CD14-positive monocyte (primary cell): ENCODE measurements around the gene LENG1. TPM values are rescaled to one million over a fixed set of nuclear protein-coding genes. Genes with fewer than 3 reads are reported as not detected.

Experiments
- DNase-seq, 3 donors: peaks; one replicate each; pipeline ENCODE4 v3.0.0-alpha.2; 2011 to 2022
- H2AFZ ChIP-seq: 2 replicates; pipeline ENCODE4 v1.6.0; 2012; ENCODE audit warnings: mild to moderate bottlenecking, low read depth, low read length, inconsistent platforms; ENCODE audit not compliant: insufficient read depth, poor library complexity, severe bottlenecking
- H3K27ac ChIP-seq, 2 donors: 1 replicate in 1 of 2; 2 replicates in 1 of 2; pipeline ENCODE4 v1.5.1; 2012 to 2013; ENCODE audit warnings: low read length in 2 of 2, control low read depth in 1 of 2, inconsistent platforms in 1 of 2, low read depth in 1 of 2, mild to moderate bottlenecking in 1 of 2
- H3K27me3 ChIP-seq, 2 donors: one replicate each; pipeline versions ENCODE4 v1.6.0 to v1.6.1; 2011 to 2013; ENCODE audit warnings: low read length in 2 of 2; ENCODE audit not compliant: control insufficient read depth in 2 of 2, insufficient read depth in 2 of 2
- H3K36me3 ChIP-seq, 2 donors: replicated peaks in 1 of 2; 1 replicate in 1 of 2; 2 replicates in 1 of 2; pipeline versions ENCODE4 v1.5.1 to v1.6.1; 2012 to 2013; ENCODE audit warnings: low read length in 2 of 2, control low read depth in 1 of 2, inconsistent platforms in 1 of 2, mild to moderate bottlenecking in 1 of 2; ENCODE audit not compliant: insufficient read depth in 2 of 2, control insufficient read depth in 1 of 2
- H3K4me1 ChIP-seq, 2 donors: 1 replicate in 1 of 2; 2 replicates in 1 of 2; pipeline versions ENCODE4 v1.5.1 to v1.6.1; 2012 to 2013; ENCODE audit warnings: low read length in 2 of 2, control low read depth in 1 of 2, inconsistent platforms in 1 of 2, mild to moderate bottlenecking in 1 of 2, moderate library complexity in 1 of 2; ENCODE audit not compliant: insufficient read depth in 2 of 2, control insufficient read depth in 1 of 2
- H3K4me2 ChIP-seq: replicated peaks from 2 replicates; pipeline ENCODE3; 2012; ENCODE audit warnings: low read length, moderate library complexity, mild to moderate bottlenecking; ENCODE audit not compliant: poor library complexity, severe bottlenecking; ENCODE audit errors: extremely low read depth
- H3K4me3 ChIP-seq, 3 experiments: fragments of 200-600 bp in 1 of 3; sonication (generic) in 1 of 3; replicated peaks in 1 of 3; 1 replicate in 2 of 3; 2 replicates in 1 of 3; pipeline ENCODE4 v1.5.1; 2011 to 2013; ENCODE audit warnings: low read length in 3 of 3, mild to moderate bottlenecking in 3 of 3, control low read depth in 2 of 3, low read depth in 2 of 3, inconsistent platforms in 1 of 3, moderate library complexity in 1 of 3
- H3K79me2 ChIP-seq: 2 replicates; pipeline ENCODE4 v1.6.0; 2012; ENCODE audit warnings: mild to moderate bottlenecking, control low read depth, inconsistent platforms, low read length, moderate library complexity; ENCODE audit not compliant: insufficient read depth
- H3K9ac ChIP-seq: 2 replicates; pipeline ENCODE4 v1.6.0; 2017; ENCODE audit warnings: low read length, mild to moderate bottlenecking; ENCODE audit not compliant: insufficient read depth, poor library complexity, severe bottlenecking
- H3K9me3 ChIP-seq, 2 donors: replicated peaks in 1 of 2; 1 replicate in 1 of 2; 2 replicates in 1 of 2; pipeline versions ENCODE4 v1.5.1 to v1.6.1; 2012 to 2013; ENCODE audit warnings: low read length in 2 of 2, control low read depth in 1 of 2; ENCODE audit not compliant: control insufficient read depth in 1 of 2, insufficient read depth in 1 of 2
- H4K20me1 ChIP-seq: 2 replicates; pipeline ENCODE4 v1.6.0; 2012; ENCODE audit warnings: mild to moderate bottlenecking, low read length, control low read depth, moderate library complexity; ENCODE audit not compliant: insufficient read depth
- H3K27ac Mint-ChIP-seq, 7 donors: one replicate each; pipeline ENCODE4 v1.8.0; 2020; ENCODE audit warnings: mild to moderate bottlenecking in 7 of 7, mixed read lengths in 7 of 7, moderate library complexity in 6 of 7, inconsistent platforms in 2 of 7
- H3K27me3 Mint-ChIP-seq, 3 donors: one replicate each; pipeline ENCODE4 v1.8.0; 2021 to 2022; ENCODE audit warnings: low read depth in 3 of 3, mild to moderate bottlenecking in 3 of 3, mixed read lengths in 3 of 3, moderate library complexity in 3 of 3, inconsistent platforms in 1 of 3
- H3K36me3 Mint-ChIP-seq, 2 donors: one replicate each; pipeline ENCODE4 v1.8.0; 2020; ENCODE audit warnings: mixed read lengths in 2 of 2, inconsistent platforms in 1 of 2, mild to moderate bottlenecking in 1 of 2
- H3K4me1 Mint-ChIP-seq: one replicate; pipeline ENCODE4 v1.8.0; 2020; ENCODE audit warnings: mild to moderate bottlenecking, mixed read lengths
- H3K4me3 Mint-ChIP-seq, 2 donors: one replicate each; pipeline ENCODE4 v1.8.0; 2020; ENCODE audit warnings: mild to moderate bottlenecking in 2 of 2, mixed read lengths in 2 of 2, moderate library complexity in 1 of 2
- H3K9me3 Mint-ChIP-seq, 7 donors: one replicate each; pipeline ENCODE4 v1.8.0; 2020 to 2022; ENCODE audit warnings: mixed read lengths in 7 of 7, mild to moderate bottlenecking in 6 of 7, moderate library complexity in 6 of 7, inconsistent platforms in 2 of 7
- CTCF ChIP-seq: fragments of 200-600 bp; IDR thresholded peaks from one replicate; pipeline ENCODE4 v1.8.0; 2022; ENCODE audit warnings: antibody characterized with exemption, mild to moderate bottlenecking
- WGBS: methylation state at CpG from one replicate; pipeline ENCODE4 v1.1.5; 2013; ENCODE audit warnings: missing lambda C conversion rate; ENCODE audit not compliant: insufficient coverage; 5-methylcytosine and 5-hydroxymethylcytosine counted together
- intact Hi-C, 2 donors: fragments of 100-400 bp; cut with micrococcal nuclease; formaldehyde crosslinking; loops; one replicate each; pipeline versions ENCODE4 v1.15.0 to v1.15.1; 2023
- polyA plus RNA-seq, 3 donors: library from polyadenylated mRNA; depleted of rRNA in 1 of 3; unstranded in 2 of 3; stranded (reverse) in 1 of 3; fragments of 300-500 nt in 2 of 3; fragments of >200 nt in 1 of 3; fragmentation: Illumina TruSeq in 2 of 3; gene quantifications; 1 replicate in 2 of 3; 2 replicates in 1 of 3; pipeline ENCODE4 v1.2.3, GENCODE V29; 2012 to 2021

Gene LENG1
- polyA plus RNA-seq, 3 donors = 3.4 to 5.4 (median 4.2) TPM

- H3K27me3 Mint-ChIP-seq = peaks cover 0 to 4% (median 0%) of the 10 kb centered on the region in 3 donors
- no peak overlapping the region for H3K9ac ChIP-seq
- peaks cover 64 to 67% of the 10 kb centered on the region in 2 donors for H3K36me3 ChIP-seq
- intact Hi-C loops = no loop called here
- no peak for TF ChIP-seq CTCF
- no peak for DNase-seq
- H3K4me1 ChIP-seq = peaks cover 25 to 32% of the 10 kb centered on the region in 2 donors
- WGBS = 95% methylated on average over 9 of the region's 11 CpGs
- H3K4me1 Mint-ChIP-seq = peaks cover 32% of the 10 kb centered on the region
- no peaks in the 10 kb centered on the region for H3K9me3 Mint-ChIP-seq
- H3K27ac Mint-ChIP-seq = peak overlapping the region in 1 of 7 donors; percentile 35
- H3K4me3 ChIP-seq = no peak overlapping the region
- peaks cover 55 to 64% of the 10 kb centered on the region in 2 donors for H3K36me3 Mint-ChIP-seq
- no peak overlapping the region for H3K4me2 ChIP-seq
- H2AFZ ChIP-seq = no peak overlapping the region
- H3K9me3 ChIP-seq = no peaks in the 10 kb centered on the region
- no peak overlapping the region for H3K4me3 Mint-ChIP-seq
- peaks cover 44% of the 10 kb centered on the region for H3K79me2 ChIP-seq
- no peak overlapping the region for H3K27ac ChIP-seq
- no peaks in the 10 kb centered on the region for H3K27me3 ChIP-seq
- peaks cover 78% of the 10 kb centered on the region for H4K20me1 ChIP-seq
Measured at GRCh38 chr19:54156490-54156889, 3.0 kb downstream of the LENG1 start.

- no peak overlapping the region for H3K4me2 ChIP-seq
- no peaks in the 10 kb centered on the region for H3K27me3 ChIP-seq
- H3K27ac ChIP-seq = no peak overlapping the region
- H2AFZ ChIP-seq = no peak overlapping the region
- Mint-ChIP-seq H3K27ac (peak overlapping the region in 2 of 7 donors; percentile 18 to 46), H3K36me3 (peaks cover 61 to 71% of the 10 kb centered on the region in 2 donors), H3K4me3 (no peak overlapping the region), H3K4me1 (peaks cover 26% of the 10 kb centered on the region), H3K9me3 (no peaks in the 10 kb centered on the region), H3K27me3 (peaks cover 0 to 2% (median 2%) of the 10 kb centered on the region in 3 donors)
- peaks cover 82% of the 10 kb centered on the region for H4K20me1 ChIP-seq
- H3K79me2 ChIP-seq = peaks cover 40% of the 10 kb centered on the region
- no peak for TF ChIP-seq CTCF
- H3K4me1 ChIP-seq = peaks cover 20 to 25% of the 10 kb centered on the region in 2 donors
- H3K36me3 ChIP-seq = peaks cover 70 to 75% of the 10 kb centered on the region in 2 donors
- WGBS = 93% methylated on average over 12 of the region's 19 CpGs
- H3K9me3 ChIP-seq = no peaks in the 10 kb centered on the region
- H3K4me3 ChIP-seq = no peak overlapping the region
- intact Hi-C loops = no loop called here
- H3K9ac ChIP-seq = no peak overlapping the region
- DNase-seq = no peak
Measured at GRCh38 chr19:54155694-54156093, 3.8 kb downstream of the LENG1 start.
